ENCODE data around the gene ADRA1B. TPM values are rescaled to one million over a fixed set of nuclear protein-coding genes. Genes with fewer than 3 reads are reported as not detected.

The ADRA1B gene
- total RNA-seq, 1 donor from 2014 or later = not detected

GRCh38 chr5:159969966-159970365, 53.7 kb downstream of the ADRA1B start:
- Mint-ChIP-seq H3K4me3 (ENCODE audit: low read depth) (no peak overlapping the region), H3K27me3 (ENCODE audit: low read depth) (peaks cover 67% of the 10 kb centered on the region), H3K27ac (no peak overlapping the region), H3K9me3 (no peaks in the 10 kb centered on the region), H3K4me1 (ENCODE audit: low read depth) (peaks cover 5% of the 10 kb centered on the region), H3K36me3 (ENCODE audit: low read depth) (no peaks in the 10 kb centered on the region)
- intact Hi-C loops (cut with micrococcal nuclease) = no loop called here
- no peak for DNase-seq (ENCODE audit: low spot score)

- intact Hi-C loops (cut with micrococcal nuclease) = no loop called here
- H3K27ac Mint-ChIP-seq = no peak overlapping the region
- H3K27me3 Mint-ChIP-seq (ENCODE audit: low read depth) = peaks cover 69% of the 10 kb centered on the region
- H3K9me3 Mint-ChIP-seq = no peaks in the 10 kb centered on the region
- H3K36me3 Mint-ChIP-seq (ENCODE audit: low read depth) = no peaks in the 10 kb centered on the region
- no peak overlapping the region for H3K4me3 Mint-ChIP-seq (ENCODE audit: low read depth)
- peaks cover 5% of the 10 kb centered on the region for H3K4me1 Mint-ChIP-seq (ENCODE audit: low read depth)
- DNase-seq (ENCODE audit: low spot score) = no peak
Observed at GRCh38 chr5:159971038-159971437, 54.8 kb downstream of the ADRA1B start.

- intact Hi-C loops (cut with micrococcal nuclease) = no loop called here
- peaks cover 68% of the 10 kb centered on the region for H3K27me3 Mint-ChIP-seq (ENCODE audit: low read depth)
- H3K27ac Mint-ChIP-seq = no peak overlapping the region
- no peak for DNase-seq (ENCODE audit: low spot score)
- peaks cover 5% of the 10 kb centered on the region for H3K4me1 Mint-ChIP-seq (ENCODE audit: low read depth)
- H3K4me3 Mint-ChIP-seq (ENCODE audit: low read depth) = no peak overlapping the region
- no peaks in the 10 kb centered on the region for H3K9me3 Mint-ChIP-seq
- H3K36me3 Mint-ChIP-seq (ENCODE audit: low read depth) = no peaks in the 10 kb centered on the region
Observed at GRCh38 chr5:159971514-159971913, 55.2 kb downstream of the ADRA1B start.

DNA sequence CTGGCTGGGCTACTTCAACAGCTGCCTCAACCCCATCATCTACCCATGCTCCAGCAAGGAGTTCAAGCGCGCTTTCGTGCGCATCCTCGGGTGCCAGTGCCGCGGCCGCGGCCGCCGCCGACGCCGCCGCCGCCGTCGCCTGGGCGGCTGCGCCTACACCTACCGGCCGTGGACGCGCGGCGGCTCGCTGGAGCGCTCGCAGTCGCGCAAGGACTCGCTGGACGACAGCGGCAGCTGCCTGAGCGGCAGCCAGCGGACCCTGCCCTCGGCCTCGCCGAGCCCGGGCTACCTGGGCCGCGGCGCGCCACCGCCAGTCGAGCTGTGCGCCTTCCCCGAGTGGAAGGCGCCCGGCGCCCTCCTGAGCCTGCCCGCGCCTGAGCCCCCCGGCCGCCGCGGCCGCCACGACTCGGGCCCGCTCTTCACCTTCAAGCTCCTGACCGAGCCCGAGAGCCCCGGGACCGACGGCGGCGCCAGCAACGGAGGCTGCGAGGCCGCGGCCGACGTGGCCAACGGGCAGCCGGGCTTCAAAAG, 55.7 kb downstream of the ADRA1B start:
- H3K9me3 Mint-ChIP-seq = no peaks in the 10 kb centered on the region
- DNase-seq (ENCODE audit: low spot score) = no peak
- H3K4me1 Mint-ChIP-seq (ENCODE audit: low read depth) = peaks cover 5% of the 10 kb centered on the region
- H3K4me3 Mint-ChIP-seq (ENCODE audit: low read depth) = no peak overlapping the region
- H3K36me3 Mint-ChIP-seq (ENCODE audit: low read depth) = no peaks in the 10 kb centered on the region
- H3K27ac Mint-ChIP-seq = no peak overlapping the region
- H3K27me3 Mint-ChIP-seq (ENCODE audit: low read depth) = peaks cover 65% of the 10 kb centered on the region
- intact Hi-C loops (cut with micrococcal nuclease) = no loop called here

- intact Hi-C loops (cut with micrococcal nuclease) = no loop called here
- H3K4me3 Mint-ChIP-seq (ENCODE audit: low read depth) = no peak overlapping the region
- peaks cover 5% of the 10 kb centered on the region for H3K4me1 Mint-ChIP-seq (ENCODE audit: low read depth)
- no peak for DNase-seq (ENCODE audit: low spot score)
- peaks cover 65% of the 10 kb centered on the region for H3K27me3 Mint-ChIP-seq (ENCODE audit: low read depth)
- H3K27ac Mint-ChIP-seq = no peak overlapping the region
- H3K9me3 Mint-ChIP-seq = no peaks in the 10 kb centered on the region
- no peaks in the 10 kb centered on the region for H3K36me3 Mint-ChIP-seq (ENCODE audit: low read depth)
Observed at GRCh38 chr5:159972538-159973362, 56.5 kb downstream of the ADRA1B start.

GRCh38 chr5:159975462-159976019, 59.3 kb downstream of the ADRA1B start:
- Mint-ChIP-seq H3K27me3 (ENCODE audit: low read depth) (peaks cover 61% of the 10 kb centered on the region), H3K9me3 (no peaks in the 10 kb centered on the region)
- intact Hi-C loops (cut with micrococcal nuclease) = no loop called here

GRCh38 chr5:159976921-159977320, 60.6 kb downstream of the ADRA1B start:
- Mint-ChIP-seq H3K4me1 (ENCODE audit: low read depth) (peaks cover 5% of the 10 kb centered on the region), H3K9me3 (no peaks in the 10 kb centered on the region), H3K27ac (no peak overlapping the region), H3K4me3 (ENCODE audit: low read depth) (no peak overlapping the region), H3K27me3 (ENCODE audit: low read depth) (peaks cover 54% of the 10 kb centered on the region), H3K36me3 (ENCODE audit: low read depth) (no peaks in the 10 kb centered on the region)
- intact Hi-C loops (cut with micrococcal nuclease) = no loop called here
- DNase-seq (ENCODE audit: low spot score) = no peak

More at GRCh38 chr5:159975462-159976019, 59.3 kb downstream of the ADRA1B start:
- peaks cover 5% of the 10 kb centered on the region for H3K4me1 Mint-ChIP-seq (ENCODE audit: low read depth)
- no peaks in the 10 kb centered on the region for H3K36me3 Mint-ChIP-seq (ENCODE audit: low read depth)
- H3K4me3 Mint-ChIP-seq (ENCODE audit: low read depth) = no peak overlapping the region
- no peak for DNase-seq (ENCODE audit: low spot score)
- H3K27ac Mint-ChIP-seq = no peak overlapping the region

- no peak overlapping the region for H3K27ac Mint-ChIP-seq
- no peaks in the 10 kb centered on the region for H3K9me3 Mint-ChIP-seq
- H3K36me3 Mint-ChIP-seq (ENCODE audit: low read depth) = no peaks in the 10 kb centered on the region
- no peak overlapping the region for H3K4me3 Mint-ChIP-seq (ENCODE audit: low read depth)
- DNase-seq (ENCODE audit: low spot score) = no peak
- H3K4me1 Mint-ChIP-seq (ENCODE audit: low read depth) = no peaks in the 10 kb centered on the region
- intact Hi-C loops (cut with micrococcal nuclease) = no loop called here
- peaks cover 45% of the 10 kb centered on the region for H3K27me3 Mint-ChIP-seq (ENCODE audit: low read depth)
Observed at GRCh38 chr5:159978358-159978757, 62.1 kb downstream of the ADRA1B start.

- Mint-ChIP-seq H3K4me1 (ENCODE audit: low read depth) (no peaks in the 10 kb centered on the region), H3K27me3 (ENCODE audit: low read depth) (peaks cover 50% of the 10 kb centered on the region)
Observed at GRCh38 chr5:159982421-159983173, 66.3 kb downstream of the ADRA1B start.

GRCh38 chr5:159987031-159987674, 70.9 kb downstream of the ADRA1B start:
- intact Hi-C loops (cut with micrococcal nuclease) = loop anchor here (2.0 to 10.0 kb wide), 5 partner anchors 470 to 832 kb away; partner anchors contain the start of gene IL12B
- H3K4me3 Mint-ChIP-seq (ENCODE audit: low read depth) = no peak overlapping the region
- H3K27me3 Mint-ChIP-seq (ENCODE audit: low read depth) = peaks cover 63% of the 10 kb centered on the region
- peak; percentile 54 for DNase-seq (ENCODE audit: low spot score)
- no peak overlapping the region for H3K27ac Mint-ChIP-seq
- H3K36me3 Mint-ChIP-seq (ENCODE audit: low read depth) = no peaks in the 10 kb centered on the region
- no peaks in the 10 kb centered on the region for H3K9me3 Mint-ChIP-seq
- no peaks in the 10 kb centered on the region for H3K4me1 Mint-ChIP-seq (ENCODE audit: low read depth)

More at GRCh38 chr5:159982421-159983173, 66.3 kb downstream of the ADRA1B start:
- Mint-ChIP-seq H3K4me3 (ENCODE audit: low read depth) (no peak overlapping the region), H3K9me3 (no peaks in the 10 kb centered on the region), H3K27ac (no peak overlapping the region), H3K36me3 (ENCODE audit: low read depth) (no peaks in the 10 kb centered on the region)
- DNase-seq (ENCODE audit: low spot score) = no peak
- intact Hi-C loops (cut with micrococcal nuclease) = loop anchor here (10.0 kb wide), 1 partner anchor 828 kb away; no protein-coding TSS in a partner anchor

GRCh38 chr5:159990506-159990905, 74.2 kb downstream of the ADRA1B start:
- intact Hi-C loops (cut with micrococcal nuclease) = no loop called here
- Mint-ChIP-seq H3K4me1 (ENCODE audit: low read depth) (no peaks in the 10 kb centered on the region), H3K36me3 (ENCODE audit: low read depth) (no peaks in the 10 kb centered on the region), H3K27ac (no peak overlapping the region), H3K9me3 (peaks cover 5% of the 10 kb centered on the region), H3K4me3 (ENCODE audit: low read depth) (no peak overlapping the region), H3K27me3 (ENCODE audit: low read depth) (peaks cover 50% of the 10 kb centered on the region)
- no peak for DNase-seq (ENCODE audit: low spot score)

- Mint-ChIP-seq H3K27me3 (ENCODE audit: low read depth) (peaks cover 43% of the 10 kb centered on the region), H3K36me3 (ENCODE audit: low read depth) (no peaks in the 10 kb centered on the region), H3K27ac (no peak overlapping the region), H3K9me3 (peaks cover 5% of the 10 kb centered on the region), H3K4me3 (ENCODE audit: low read depth) (no peak overlapping the region), H3K4me1 (ENCODE audit: low read depth) (no peaks in the 10 kb centered on the region)
- no peak for DNase-seq (ENCODE audit: low spot score)
- intact Hi-C loops (cut with micrococcal nuclease) = no loop called here
Observed at GRCh38 chr5:159992566-159992965, 76.3 kb downstream of the ADRA1B start.

Data from activated T-helper 2 cell treated with anti-CD3 and anti-CD28 coated beads, Interferon-gamma antibody, Interleukin-2, Interleukin-4, amounts not matched to agents 10 μg/mL and 5 μg/mL and 100 μg/mL, durations not matched to agents 14 hours and 24 hours and 36 hours (primary cell).